IPS-11a (cell line): ENCODE results near the gene SLC39A11.
"Not testable (repeated sequence)": the region's sequence is repeated elsewhere in the genome, so short reads cannot be mapped to it uniquely, and the experiment has no call there.

Experiments used
- H3K4me3 ChIP-seq: one replicate; pipeline ENCODE4 v1.5.1; 2013; ENCODE audit warnings: low read depth, low read length, control low read depth

SLC39A11 gene

DNA sequence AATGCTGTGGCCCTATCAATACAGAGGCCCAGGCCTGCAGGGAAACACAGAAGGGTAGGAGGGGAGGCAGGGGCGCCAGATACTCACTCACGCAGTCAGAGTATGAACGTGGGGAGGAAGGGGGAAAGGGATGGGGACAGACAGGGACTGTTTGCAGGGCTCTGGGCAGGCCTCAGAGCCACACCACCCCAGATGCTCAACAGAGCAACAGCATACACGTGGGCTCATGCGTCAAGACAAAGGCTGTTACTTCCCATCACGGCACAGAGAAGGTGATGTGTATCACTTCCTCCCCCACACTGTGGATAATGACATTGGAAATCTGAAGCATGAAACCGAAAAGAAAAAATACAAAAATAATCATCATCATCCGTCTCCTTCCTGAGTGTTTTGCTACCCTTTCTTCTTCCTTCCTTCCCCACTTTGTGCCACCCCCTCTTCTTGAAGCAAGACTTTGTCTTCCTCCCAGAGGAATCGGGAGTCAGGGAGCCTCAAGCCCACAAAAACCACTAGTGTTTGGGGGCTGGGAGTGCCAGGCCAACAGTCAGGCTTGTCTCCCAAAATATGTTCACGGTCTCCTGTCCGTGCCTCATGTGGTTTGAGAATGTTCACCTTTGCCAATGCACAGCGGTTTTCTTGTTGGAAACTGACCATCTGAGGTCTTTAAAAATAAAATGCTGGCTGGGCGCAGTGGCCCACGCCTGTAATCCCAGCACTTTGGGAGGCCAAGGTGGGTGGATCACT is 20.1 kb downstream of the SLC39A11 start:
- H3K4me3 ChIP-seq = no peak overlapping the region

- no peak overlapping the region for H3K4me3 ChIP-seq
Observed at GRCh38 chr17:73071066-73071999, 21.2 kb downstream of the SLC39A11 start.

GRCh38 chr17:73069841-73070240 is 22.6 kb downstream of the SLC39A11 start:
- no peak overlapping the region for H3K4me3 ChIP-seq

GRCh38 chr17:73069164-73069770 is 23.2 kb downstream of the SLC39A11 start:
- no peak overlapping the region for H3K4me3 ChIP-seq

- H3K4me3 ChIP-seq = no peak overlapping the region
Observed at GRCh38 chr17:73068322-73069153, 23.9 kb downstream of the SLC39A11 start.

DNA sequence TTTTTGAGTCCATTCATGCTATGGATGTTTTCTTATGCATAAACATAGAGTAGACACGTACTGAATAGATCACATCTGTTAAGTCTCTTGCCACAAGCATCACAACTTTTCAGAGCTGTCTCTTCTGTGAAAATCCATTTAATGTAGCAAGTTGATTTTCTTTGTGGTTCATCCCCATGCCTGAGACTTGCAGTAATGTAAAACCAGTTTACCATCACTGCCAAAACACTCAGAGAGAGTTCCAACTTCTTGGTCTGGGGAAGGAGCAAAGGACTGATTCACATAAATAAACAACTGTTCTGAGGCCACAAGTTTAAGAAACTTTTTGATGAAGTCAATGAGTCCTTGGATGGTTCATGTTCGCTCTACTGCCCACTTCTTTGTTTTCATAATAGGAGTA is 24.8 kb downstream of the SLC39A11 start:
- not testable (repeated sequence) for H3K4me3 ChIP-seq

DNA sequence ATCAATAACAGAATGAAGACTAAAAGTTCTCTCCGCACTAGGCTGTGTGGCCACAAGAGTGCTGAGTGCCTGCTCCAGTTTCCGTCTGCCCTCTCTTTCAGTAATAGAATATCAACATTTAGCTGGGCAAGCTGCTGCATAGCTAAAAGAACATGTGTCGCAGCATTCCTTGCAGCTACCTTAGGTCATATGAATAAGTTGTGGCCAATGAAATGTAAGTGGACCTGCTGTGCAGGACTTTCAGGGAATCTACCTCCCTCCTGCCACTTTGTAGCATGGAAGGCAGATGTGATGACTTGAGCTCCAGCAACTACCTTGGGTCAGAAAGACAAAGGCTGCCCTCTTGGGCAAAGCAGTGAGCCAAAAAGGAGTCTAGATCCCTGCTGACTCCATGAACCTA is 25.4 kb downstream of the SLC39A11 start:
- no peak overlapping the region for H3K4me3 ChIP-seq

DNA sequence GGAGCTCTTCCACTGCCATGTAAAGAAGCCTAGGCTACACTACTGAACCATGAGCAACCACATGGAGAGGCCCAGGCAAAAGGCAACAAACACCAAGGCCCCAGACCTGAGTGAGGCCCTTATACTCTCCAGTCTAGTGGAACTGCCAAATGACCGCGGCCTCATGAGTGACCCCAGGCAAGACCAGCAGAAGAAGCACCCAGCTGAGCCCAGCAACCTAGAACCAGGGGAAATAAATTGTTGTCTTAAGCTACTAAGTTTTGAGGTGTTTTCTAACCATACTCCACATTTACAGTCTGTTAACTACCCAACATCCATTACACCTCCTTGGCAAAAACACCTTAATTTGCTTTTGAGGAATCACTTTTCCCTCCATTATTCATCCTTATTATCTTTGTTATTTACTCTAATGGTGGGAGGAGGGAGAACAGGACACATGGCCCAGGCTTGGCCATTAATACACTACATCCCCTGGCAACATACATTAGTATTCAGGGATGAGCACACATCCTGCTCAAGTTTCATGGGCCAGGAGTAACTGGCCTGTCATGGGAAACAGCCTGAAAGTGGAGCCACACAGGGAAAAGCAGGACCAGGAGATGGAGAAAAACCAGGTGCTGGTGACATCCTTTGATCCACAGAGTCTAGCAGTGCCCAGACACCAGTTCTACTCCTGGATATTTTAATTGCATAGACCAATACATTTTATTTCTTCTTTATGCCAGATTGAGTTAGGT is 26.2 kb downstream of the SLC39A11 start:
- H3K4me3 ChIP-seq = no peak overlapping the region

- no peak overlapping the region for H3K4me3 ChIP-seq
Observed at GRCh38 chr17:73065376-73065775, 27.1 kb downstream of the SLC39A11 start.

GRCh38 chr17:73064084-73064938 is 28.2 kb downstream of the SLC39A11 start:
- H3K4me3 ChIP-seq = no peak overlapping the region

- no peak overlapping the region for H3K4me3 ChIP-seq
Observed at GRCh38 chr17:73062726-73063125, 29.8 kb downstream of the SLC39A11 start.

DNA sequence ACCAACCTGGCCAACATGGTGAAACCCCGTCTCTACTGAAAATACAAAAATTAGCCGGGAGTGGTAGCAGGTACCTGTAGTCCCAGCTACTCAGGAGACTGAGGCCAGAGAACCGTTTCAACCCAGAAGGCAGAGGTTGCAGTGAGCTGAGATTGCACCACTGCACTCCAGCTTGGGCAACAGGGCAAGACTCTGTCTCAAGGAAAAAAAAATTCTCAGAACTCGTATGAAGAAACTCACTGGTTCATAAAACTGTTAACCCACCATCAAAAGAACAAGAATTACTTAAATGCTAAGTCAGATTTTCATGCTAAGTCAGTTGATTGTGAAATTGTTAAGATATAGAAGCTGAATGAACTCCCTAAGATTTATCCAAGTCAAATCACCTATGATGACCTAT is 31.3 kb downstream of the SLC39A11 start:
- H3K4me3 ChIP-seq = no peak overlapping the region

DNA sequence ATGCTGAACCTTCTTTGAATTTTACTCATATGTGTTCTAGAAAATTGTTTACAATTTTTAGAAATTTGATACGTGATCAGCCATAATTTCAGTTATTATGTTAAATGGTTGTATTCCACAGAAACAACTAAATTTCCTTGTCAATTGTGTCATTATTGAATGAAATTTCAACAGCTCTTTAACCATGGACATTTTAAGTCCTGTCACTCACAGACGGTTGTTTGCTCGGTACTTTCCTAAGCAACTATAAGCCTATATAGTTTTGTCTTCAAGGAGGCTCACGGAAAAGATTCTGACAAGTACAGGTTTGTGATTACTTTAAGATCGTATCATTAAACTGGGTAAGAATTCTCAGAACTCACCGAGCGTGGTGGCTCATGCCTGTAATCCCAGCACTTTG is 31.8 kb downstream of the SLC39A11 start:
- no peak overlapping the region for H3K4me3 ChIP-seq

DNA sequence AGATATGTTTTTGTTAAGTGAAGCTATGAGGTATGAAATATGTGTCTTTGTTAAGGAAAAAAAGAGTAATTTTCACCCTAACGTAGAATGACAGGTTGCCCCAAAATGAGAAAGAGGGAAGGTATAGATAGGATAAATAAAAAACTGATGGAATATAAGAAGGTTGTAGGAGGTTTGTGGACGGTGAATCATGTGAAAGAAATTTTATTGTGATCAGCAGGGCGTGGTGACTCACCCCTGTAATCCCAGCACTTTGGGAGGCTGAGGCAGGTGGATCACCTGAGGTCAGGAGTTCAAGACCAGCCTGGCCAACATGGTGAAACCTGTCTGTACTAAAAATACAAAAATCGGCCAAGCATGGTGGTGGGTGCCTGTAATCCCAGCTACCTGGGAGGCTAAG is 32.8 kb downstream of the SLC39A11 start:
- not testable (repeated sequence) for H3K4me3 ChIP-seq

DNA sequence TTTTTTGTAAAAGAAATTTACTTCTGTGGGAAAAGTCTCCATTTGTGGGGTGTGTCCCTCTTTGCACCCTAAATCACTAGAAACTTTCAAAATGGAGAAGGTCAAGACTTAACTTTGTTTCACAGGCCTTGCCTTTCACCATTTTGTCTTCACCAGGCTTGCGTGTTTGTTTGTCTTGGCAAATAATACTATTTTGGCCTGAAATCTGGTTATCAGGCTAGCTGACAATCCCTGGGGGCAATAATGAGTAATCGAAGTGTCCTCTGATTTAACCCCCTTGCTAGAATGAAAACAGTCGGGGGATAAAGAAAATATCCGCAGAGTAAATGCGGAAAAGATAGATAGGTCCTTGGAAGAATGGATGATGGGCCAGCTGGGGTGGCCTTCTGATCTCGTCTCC is 34.5 kb downstream of the SLC39A11 start:
- no peak overlapping the region for H3K4me3 ChIP-seq

- H3K4me3 ChIP-seq = no peak overlapping the region
Observed at GRCh38 chr17:73057196-73057595, 35.3 kb downstream of the SLC39A11 start.

DNA sequence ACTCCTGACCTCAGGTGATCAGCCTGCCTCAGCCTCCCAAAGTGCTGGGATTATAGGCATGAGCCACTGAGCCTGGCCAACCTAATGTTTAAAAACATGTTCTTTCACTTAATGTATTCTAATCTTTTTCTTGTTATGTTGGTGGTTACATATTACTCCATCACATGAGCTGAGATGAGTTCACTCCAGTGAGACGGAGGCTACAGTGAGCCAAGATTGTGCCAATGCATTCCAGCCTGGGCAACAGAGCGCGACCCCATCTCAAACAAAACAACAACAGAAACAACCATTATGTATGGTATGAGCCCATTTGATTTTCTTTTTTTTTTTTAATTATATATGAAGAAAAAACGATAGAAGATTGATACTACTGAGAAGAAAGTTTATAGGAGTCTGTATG is 39.6 kb downstream of the SLC39A11 start:
- no peak overlapping the region for H3K4me3 ChIP-seq

GRCh38 chr17:73050797-73051196 is 41.7 kb downstream of the SLC39A11 start:
- H3K4me3 ChIP-seq = no peak overlapping the region

DNA sequence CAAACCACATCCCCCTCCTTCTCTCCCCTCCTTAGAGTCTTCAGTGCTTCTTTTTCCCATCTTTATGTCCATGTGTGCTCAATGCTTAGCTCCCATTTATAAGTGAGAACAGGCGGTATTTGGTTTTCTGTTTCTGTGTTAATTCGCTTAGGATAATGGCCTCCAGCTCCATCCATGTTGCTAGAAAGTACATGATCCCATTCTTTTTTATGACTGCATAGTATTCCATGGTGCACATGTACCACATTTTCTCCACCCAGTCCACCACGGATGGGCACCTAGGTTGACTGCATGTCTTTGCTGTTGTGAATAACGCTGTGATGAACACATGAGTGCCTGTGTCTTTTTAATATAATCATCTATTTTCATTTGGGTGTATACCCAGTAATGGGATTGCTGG is 44.3 kb downstream of the SLC39A11 start:
- H3K4me3 ChIP-seq = no peak overlapping the region
